Liver (tissue), 3 donors: Measurements from ENCODE around the gene ZNF561.
"Not testable (repeated sequence)": the region's sequence is repeated elsewhere in the genome, so short reads cannot be mapped to it uniquely, and the experiment has no call there.

ENCODE experiments used
- EGR1 ChIP-seq, 2 donors: IDR thresholded peaks; 2 replicates each; pipeline ENCODE4 v1.6.1; 2016 to 2018; ENCODE audit warnings: antibody characterized with exemption in 2 of 2, low read depth in 2 of 2
- GABPA ChIP-seq, 2 donors: IDR thresholded peaks in 1 of 2; conservative IDR thresholded peaks in 1 of 2; 2 replicates each; pipeline ENCODE4 v1.6.1; 2016; ENCODE audit warnings: antibody characterized with exemption in 2 of 2, mild to moderate bottlenecking in 1 of 2, moderate library complexity in 1 of 2
- JUND ChIP-seq, 2 donors: IDR thresholded peaks; 2 replicates each; pipeline ENCODE4 v1.6.1; 2016; ENCODE audit warnings: antibody characterized with exemption in 2 of 2
- NR2F2 ChIP-seq: IDR thresholded peaks from 2 replicates; pipeline ENCODE4 v1.6.1; 2016; ENCODE audit warnings: antibody characterized with exemption
- RAD21 ChIP-seq, 2 donors: IDR thresholded peaks; 2 replicates each; pipeline ENCODE4 v1.6.1; 2016; ENCODE audit warnings: antibody characterized with exemption in 2 of 2, mild to moderate bottlenecking in 2 of 2
- YY1 ChIP-seq: IDR thresholded peaks from 2 replicates; pipeline ENCODE4 v1.6.1; 2016; ENCODE audit warnings: antibody characterized with exemption, mild to moderate bottlenecking
- TF ChIP-seq, protein P1 (sequence below): fragments of 150-350 bp; IDR thresholded peaks from 2 replicates; pipeline ENCODE4 v1.5.1; 2017; ENCODE audit warnings: improper control_type of control experiment, low read depth, low read length; ENCODE audit not compliant: missing input control
- TF ChIP-seq, protein P2 (sequence below): IDR thresholded peaks from 2 replicates; pipeline ENCODE4 v1.6.1; 2016; ENCODE audit warnings: antibody characterized with exemption
- TF ChIP-seq, protein P3 (sequence below): IDR thresholded peaks from 2 replicates; pipeline ENCODE4 v1.6.1; 2016; ENCODE audit warnings: antibody characterized with exemption
- donor health status: healthy.
- donor health status: healthy.

DNA sequence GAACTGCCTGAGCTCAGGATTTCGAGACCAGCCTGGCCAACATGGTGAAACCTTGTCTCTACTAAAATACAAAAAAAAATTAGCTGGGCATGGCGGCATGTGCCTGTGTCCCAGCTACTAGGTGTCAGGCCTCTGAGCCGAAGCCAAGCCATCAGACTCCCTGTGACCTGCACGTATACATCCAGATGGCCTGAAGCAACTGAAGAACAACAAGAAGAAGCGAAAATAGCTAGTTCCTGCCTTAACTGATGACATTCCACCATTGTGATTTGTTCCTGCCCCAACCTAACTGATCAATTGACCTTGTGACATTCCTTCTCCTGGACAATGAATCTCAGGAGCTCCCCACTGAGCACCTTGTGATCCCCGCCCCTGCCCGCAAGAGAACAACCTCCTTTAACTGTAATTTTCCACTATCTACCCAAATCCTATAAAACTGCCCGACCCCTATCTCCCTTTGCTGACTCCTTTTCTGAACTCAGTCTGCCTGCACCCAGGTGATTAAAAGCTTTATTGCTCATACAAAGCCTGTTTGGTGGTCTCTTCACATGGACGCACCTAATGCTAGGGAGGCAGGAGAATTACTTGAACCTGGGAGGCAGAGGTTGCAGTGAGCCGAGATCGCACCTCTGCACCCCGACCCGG lies 38.8 kb downstream of the ZNF561 start:
- TF ChIP-seq, protein P1, sequence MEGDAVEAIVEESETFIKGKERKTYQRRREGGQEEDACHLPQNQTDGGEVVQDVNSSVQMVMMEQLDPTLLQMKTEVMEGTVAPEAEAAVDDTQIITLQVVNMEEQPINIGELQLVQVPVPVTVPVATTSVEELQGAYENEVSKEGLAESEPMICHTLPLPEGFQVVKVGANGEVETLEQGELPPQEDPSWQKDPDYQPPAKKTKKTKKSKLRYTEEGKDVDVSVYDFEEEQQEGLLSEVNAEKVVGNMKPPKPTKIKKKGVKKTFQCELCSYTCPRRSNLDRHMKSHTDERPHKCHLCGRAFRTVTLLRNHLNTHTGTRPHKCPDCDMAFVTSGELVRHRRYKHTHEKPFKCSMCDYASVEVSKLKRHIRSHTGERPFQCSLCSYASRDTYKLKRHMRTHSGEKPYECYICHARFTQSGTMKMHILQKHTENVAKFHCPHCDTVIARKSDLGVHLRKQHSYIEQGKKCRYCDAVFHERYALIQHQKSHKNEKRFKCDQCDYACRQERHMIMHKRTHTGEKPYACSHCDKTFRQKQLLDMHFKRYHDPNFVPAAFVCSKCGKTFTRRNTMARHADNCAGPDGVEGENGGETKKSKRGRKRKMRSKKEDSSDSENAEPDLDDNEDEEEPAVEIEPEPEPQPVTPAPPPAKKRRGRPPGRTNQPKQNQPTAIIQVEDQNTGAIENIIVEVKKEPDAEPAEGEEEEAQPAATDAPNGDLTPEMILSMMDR, result not testable (repeated sequence)
- TF ChIP-seq RAD21 (IDR thresholded peaks at IDR 0.05); EGR1 (IDR thresholded peaks at IDR 0.05; ENCODE audit: low read depth in 2 of 2); YY1; JUND (IDR thresholded peaks at IDR 0.05); NR2F2; GABPA (IDR thresholded peaks at IDR 0.05 in 1 of 2, conservative IDR thresholded peaks at IDR 0.05 in 1 of 2): not testable (repeated sequence)
- TF ChIP-seq, protein P2, sequence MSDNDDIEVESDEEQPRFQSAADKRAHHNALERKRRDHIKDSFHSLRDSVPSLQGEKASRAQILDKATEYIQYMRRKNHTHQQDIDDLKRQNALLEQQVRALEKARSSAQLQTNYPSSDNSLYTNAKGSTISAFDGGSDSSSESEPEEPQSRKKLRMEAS, result not testable (repeated sequence)
- TF ChIP-seq, protein P3, sequence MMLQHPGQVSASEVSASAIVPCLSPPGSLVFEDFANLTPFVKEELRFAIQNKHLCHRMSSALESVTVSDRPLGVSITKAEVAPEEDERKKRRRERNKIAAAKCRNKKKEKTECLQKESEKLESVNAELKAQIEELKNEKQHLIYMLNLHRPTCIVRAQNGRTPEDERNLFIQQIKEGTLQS, result not testable (repeated sequence)
